ENCODE measurements around the gene PLCH2.

GRCh38 chr1:2508751-2509150, 32.7 kb downstream of the PLCH2 start:
- TF ChIP-seq CTCF (IDR thresholded peaks at IDR 0.05) (no peak), POLR2A (IDR thresholded peaks at IDR 0.05) (no peak)

Data from right lobe of liver (tissue), 4 donors.